Subcutaneous preadipocyte (primary cell): Measurements from ENCODE around the gene SON. TPM values are rescaled to one million over a fixed set of nuclear protein-coding genes. Genes with fewer than 3 reads are reported as not detected.

Source experiments
- total RNA-seq: library from RNA; depleted of rRNA; stranded (reverse); fragments of >200 nt; gene quantifications from 2 replicates; pipeline ENCODE4 v1.2.3, GENCODE V29; 2012

The SON gene, protein sequence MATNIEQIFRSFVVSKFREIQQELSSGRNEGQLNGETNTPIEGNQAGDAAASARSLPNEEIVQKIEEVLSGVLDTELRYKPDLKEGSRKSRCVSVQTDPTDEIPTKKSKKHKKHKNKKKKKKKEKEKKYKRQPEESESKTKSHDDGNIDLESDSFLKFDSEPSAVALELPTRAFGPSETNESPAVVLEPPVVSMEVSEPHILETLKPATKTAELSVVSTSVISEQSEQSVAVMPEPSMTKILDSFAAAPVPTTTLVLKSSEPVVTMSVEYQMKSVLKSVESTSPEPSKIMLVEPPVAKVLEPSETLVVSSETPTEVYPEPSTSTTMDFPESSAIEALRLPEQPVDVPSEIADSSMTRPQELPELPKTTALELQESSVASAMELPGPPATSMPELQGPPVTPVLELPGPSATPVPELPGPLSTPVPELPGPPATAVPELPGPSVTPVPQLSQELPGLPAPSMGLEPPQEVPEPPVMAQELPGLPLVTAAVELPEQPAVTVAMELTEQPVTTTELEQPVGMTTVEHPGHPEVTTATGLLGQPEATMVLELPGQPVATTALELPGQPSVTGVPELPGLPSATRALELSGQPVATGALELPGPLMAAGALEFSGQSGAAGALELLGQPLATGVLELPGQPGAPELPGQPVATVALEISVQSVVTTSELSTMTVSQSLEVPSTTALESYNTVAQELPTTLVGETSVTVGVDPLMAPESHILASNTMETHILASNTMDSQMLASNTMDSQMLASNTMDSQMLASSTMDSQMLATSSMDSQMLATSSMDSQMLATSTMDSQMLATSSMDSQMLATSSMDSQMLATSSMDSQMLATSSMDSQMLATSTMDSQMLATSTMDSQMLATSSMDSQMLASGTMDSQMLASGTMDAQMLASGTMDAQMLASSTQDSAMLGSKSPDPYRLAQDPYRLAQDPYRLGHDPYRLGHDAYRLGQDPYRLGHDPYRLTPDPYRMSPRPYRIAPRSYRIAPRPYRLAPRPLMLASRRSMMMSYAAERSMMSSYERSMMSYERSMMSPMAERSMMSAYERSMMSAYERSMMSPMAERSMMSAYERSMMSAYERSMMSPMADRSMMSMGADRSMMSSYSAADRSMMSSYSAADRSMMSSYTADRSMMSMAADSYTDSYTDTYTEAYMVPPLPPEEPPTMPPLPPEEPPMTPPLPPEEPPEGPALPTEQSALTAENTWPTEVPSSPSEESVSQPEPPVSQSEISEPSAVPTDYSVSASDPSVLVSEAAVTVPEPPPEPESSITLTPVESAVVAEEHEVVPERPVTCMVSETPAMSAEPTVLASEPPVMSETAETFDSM (N-terminal part only)
- 87.8 and 115 TPM in 2 replicates for total RNA-seq

DNA sequence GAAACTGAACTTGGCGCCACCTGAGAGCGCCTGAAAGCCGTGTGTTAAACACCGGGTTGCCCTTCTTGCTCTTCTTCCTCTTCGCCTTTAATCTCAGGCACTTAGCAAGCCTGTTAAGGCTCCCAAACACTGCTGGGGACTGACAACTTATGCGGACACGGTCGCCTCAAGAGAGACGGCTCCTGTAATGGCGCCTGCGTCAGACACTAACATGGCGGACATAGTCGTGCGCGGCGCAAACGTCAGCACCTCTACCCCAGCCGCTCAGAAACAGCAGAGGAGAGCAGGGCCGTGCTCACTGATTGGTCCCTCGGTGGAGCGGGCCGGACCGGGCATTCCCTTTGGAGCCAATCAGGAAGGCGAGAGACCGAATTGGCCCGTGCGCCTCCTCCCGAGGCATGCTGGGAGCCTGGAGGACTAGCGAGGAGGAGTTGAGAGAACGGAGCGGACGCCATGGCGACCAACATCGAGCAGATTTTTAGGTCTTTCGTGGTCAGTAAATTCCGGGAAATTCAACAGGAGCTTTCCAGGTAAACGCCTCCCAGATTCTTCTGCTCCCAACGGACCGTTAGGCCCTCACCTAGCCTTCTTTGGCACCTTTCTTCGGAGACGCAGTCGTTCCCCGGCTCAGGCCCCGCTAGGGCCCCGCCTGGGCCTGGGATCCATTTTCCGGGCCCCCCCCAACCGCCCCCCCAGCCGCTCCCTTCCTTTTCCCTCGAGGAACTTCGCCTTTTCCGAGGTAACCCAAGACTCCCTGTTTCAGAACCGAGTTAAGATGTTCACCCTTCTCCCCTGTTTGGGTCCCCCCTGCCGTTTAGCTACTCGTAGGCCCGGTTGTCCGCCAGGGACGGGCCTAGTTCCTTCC is at the start of gene SON:
Gene SON (plus strand): TSS at position 399 of the 865 bp plus-strand sequence. CDS start 55 bp downstream, at position 454.

DNA sequence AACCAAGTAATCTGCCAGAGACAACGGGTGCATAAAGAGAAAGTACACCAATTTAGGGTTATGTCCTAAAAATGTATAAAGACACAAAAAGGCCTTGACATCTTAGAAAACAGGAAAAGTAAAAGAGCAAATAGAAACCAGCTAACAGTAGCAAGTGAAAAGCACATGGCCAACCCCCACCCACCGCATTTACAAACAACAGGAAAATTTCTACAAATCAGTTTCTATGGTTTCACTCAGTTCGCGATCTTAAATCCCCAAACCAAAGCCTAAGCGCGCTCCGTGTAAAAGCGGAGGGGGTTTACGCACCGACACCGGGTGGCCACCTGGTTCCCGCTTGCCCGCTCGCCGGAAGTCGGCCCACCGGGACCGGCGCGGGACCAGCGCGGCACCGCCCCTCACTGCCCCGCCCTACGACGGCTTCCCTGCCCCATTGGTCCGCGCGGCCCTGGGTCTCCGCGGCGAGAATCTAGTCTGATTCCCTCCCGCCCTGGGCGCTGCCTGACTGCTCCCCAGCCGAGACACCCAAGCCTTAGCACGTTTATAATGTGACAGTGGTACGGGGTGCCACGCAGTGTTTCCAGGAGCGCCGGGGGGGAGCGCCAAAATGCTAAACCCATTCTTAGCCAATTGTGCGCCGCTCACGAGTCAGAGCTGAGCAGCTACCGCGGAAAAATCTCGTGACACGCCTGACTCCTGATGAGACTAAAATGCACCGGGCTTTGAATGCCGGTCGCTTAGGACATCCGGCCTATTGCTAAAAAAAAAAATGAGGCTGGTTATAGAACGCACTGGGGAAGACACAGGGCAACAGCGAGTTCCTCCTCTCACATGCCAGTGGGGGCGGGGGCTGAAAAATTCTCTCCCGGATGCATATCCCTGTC is 840 bp upstream of the SON start, which contains the start of gene GART:
Gene GART (minus strand): TSS at position 362 of the 884 bp plus-strand sequence. CDS start 2,802 bp downstream, outside the sequence.

DNA sequence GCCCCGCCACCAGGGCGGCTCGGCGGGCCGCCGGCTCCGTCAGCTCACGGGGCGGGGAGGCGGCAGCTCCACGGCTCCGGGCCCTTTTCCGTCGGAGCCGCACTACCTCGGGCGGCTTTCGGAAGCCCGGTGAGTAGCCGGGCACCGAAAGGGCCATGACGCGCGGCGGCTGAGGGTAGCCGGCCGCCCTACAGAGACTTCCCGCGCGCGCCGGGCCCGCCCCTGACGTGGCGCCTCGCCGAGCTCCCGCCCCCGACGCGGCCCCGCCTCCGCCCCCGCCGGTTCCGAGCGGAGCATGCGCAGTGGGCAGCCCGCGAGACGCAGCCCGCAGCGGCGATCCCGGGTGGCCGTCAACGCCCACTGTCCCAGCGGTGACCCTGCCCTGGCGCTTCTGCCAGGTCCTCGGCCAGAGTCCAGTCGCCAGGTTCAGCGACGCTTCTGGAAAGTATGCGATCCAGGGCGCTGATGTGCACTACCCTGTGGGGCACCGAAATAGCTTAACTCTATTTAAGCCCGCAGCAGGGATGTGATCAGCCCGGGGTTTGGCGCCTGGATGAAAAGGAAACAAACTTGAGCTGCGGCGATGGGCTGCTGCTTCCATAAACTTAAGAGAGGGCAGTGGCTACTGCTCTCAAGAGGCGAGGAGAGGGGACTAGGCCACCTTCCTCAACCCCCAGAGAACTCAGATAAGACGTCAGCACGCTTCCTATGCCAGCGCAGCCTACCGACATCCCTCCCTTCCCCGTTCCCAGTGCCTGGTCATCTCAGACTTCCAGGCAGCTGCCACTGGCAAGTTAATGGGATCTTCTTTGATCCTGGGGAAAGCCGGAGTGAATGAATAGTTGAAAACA is 45.9 kb downstream of the SON start, which contains the start of gene DONSON:
Gene DONSON (minus strand): TSS at position 200 of the 851 bp plus-strand sequence. CDS start 43 bp downstream, at position 157.

Other genes starting within 250 kb of the SON start
- gene IFNAR1, start 218.1 kb upstream of the SON start, total RNA-seq: 12.9 and 19.4 TPM in 2 replicates
- 54.4 and 72.9 TPM in 2 replicates for gene IFNGR2, start 139.6 kb upstream of the SON start, total RNA-seq
- 19.5 and 19.7 TPM in 2 replicates for gene TMEM50B, start 63.1 kb upstream of the SON start, total RNA-seq
- 0.39 and 0.73 TPM in 2 replicates for gene DNAJC28, start 51.3 kb upstream of the SON start, total RNA-seq
- 94.1 and 169 TPM in 2 replicates for gene GART, start 921 bp upstream of the SON start, total RNA-seq
- 18.4 and 37.3 TPM in 2 replicates for gene DONSON, start 45.6 kb downstream of the SON start, total RNA-seq
- gene CRYZL1, start 98.7 kb downstream of the SON start, total RNA-seq: 15.1 and 18.0 TPM in 2 replicates
- gene ITSN1, start 99.5 kb downstream of the SON start, total RNA-seq: 26.5 and 44.2 TPM in 2 replicates